Skin of body (tissue), 2 donors: Measurements from ENCODE around the gene TCP11X2. TPM values are rescaled to one million over a fixed set of nuclear protein-coding genes. Genes with fewer than 3 reads are reported as not detected.
"Not testable (repeated sequence)": the region's sequence is repeated elsewhere in the genome, so short reads cannot be mapped to it uniquely, and the experiment has no call there.

Experiments
- DNase-seq: peaks from one replicate; lab custom pipeline; 2025; lab: John Stamatoyannopoulos, UW
- total RNA-seq: library from RNA; depleted of rRNA; stranded (reverse); fragments of >200 nt; gene quantifications from one replicate; pipeline ENCODE4 v1.2.3, GENCODE V29; 2014

The TCP11X2 gene
- not detected for total RNA-seq

DNA sequence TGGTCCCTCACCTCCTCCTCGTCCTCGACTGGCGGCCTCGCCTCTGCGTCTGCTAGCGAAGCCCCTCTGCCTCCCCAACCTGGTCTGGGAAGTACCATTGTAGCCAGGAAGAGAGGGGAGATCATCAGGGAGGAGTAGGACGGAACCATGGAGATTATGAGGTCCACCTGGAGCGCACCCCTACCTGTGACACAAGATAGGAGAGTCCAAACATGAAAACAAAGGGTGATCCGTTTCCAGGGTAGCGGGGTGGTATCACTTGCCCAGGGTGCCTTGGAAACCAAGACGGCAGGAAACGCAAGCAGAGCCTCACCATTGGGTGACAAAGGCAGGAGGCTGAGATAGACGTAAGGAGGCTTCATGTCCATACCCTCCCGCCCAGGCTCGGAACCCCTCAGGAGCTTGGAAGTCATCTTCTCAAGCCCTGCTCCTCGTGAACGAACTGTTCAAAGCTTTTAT lies at the start of gene TCP11X2:
Gene TCP11X2, minus strand, starts transcription at position 51 of the 459 bp plus-strand sequence.
- DNase-seq = not testable (repeated sequence)

DNA sequence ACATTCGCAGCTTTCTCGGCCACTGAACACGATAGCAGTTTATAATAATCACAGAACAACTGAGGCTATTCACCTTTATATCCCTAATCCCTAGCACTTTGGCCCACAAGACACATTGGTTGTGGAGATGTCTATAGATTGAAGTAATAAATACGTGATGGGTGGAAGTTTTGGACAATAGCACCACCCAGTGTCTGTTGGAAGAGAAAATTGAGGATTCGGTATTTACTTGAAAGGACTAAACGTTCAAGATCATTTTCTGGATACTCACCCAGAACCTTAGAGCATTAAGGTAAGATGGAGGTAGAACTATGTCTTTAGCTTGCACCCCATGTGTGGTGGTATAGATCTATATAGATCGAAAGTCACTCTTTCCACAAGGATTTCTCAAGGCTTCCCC lies 45.7 kb upstream of the TCP11X2 start:
- peak; percentile 1 for DNase-seq

DNA sequence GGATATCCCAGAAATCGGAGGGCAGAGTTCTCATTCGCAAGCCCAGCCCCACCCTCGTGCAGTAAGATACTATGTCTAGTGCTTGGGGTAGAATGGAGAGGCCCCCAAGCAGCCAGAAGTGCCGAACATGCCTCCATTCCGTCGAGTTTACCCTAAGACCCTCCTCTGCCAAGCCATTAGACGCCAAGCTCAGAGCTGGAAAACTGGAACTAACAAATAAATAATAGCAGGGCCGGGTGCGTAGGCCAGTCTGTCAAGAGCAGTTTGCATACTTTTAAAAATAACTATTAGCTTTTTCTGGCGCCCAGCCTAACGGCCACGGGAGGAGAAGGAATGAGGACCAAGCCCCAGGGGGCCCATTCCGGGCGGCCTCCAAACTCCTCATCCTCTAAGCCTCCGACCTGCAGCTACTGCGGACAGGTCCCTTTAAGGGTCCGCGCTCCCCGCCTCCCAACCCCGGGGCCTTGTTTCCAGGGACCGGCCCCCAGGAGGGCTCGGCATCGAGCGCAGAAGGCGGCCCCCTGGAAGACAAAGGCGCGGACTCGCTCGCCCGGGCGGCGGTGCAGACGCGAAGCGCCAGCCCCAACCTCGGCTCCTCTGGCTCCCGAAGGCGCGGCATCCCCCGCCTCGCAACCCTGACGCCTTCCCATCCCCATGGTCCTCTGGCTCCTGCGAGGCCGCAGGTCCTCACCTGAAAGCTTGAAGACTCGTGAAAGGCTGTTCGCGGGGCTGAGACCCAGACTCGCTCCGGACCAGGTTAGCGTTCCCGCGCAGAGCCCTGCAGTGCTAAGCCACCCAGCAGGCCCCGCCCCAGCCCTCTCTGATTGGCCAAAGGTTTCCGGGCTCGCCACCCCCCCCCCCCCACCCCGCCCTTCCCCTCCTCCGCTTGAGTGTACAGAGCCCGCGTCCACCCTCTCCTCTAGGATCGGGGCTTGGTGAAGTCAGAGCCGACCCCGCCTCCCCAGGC lies 44.6 kb upstream of the TCP11X2 start, which contains the start of gene TMSB15A:
Gene TMSB15A, minus strand, starts transcription at position 765 of the 967 bp plus-strand sequence.
- peak; percentile 58 for DNase-seq

DNA sequence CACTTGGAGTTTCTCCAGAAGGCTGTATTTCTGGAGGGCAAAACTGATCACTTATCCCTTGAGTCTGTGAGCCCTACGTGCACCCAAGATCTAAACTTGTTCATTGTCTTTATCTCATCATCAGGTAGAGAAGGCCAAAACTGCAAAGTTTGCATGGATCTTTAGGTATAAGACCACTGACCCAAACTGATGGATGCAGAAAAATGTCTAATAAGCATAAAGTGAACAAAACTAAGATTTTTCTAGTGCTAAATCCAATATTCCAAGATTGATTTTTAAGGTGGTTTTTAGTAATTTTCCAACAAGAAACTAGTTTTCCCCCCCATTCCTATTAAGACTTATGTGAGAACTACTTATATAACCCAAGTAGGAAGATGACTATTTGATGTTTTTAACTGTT lies 42.9 kb upstream of the TCP11X2 start:
- DNase-seq = no peak

DNA sequence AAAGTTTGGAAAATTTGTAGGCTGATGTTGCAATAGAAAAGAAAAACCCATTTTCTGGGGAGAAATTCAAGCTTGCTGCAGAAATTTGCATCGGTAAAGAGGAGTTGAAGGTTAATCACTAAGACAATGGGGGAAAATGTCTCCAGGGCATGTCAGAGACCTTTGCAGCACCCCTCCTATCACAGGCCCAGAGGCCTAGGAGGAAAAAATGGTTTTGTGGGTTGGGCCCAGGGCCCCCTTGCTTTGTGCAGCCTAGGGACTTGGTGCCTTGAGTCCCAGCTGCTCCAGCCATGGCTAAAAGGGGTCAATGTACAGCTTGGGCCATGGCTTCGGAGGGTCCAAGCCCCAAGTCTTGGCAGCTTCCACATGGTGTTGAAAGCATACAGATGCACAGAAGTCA lies 27.1 kb upstream of the TCP11X2 start:
- no peak for DNase-seq

GRCh38 chrX:102491766-102492165 lies 20.2 kb upstream of the TCP11X2 start:
- no peak for DNase-seq

- DNase-seq = not testable (repeated sequence)
These were observed 7.2 kb upstream of the TCP11X2 start for GRCh38 chrX:102478765-102479164.

DNA sequence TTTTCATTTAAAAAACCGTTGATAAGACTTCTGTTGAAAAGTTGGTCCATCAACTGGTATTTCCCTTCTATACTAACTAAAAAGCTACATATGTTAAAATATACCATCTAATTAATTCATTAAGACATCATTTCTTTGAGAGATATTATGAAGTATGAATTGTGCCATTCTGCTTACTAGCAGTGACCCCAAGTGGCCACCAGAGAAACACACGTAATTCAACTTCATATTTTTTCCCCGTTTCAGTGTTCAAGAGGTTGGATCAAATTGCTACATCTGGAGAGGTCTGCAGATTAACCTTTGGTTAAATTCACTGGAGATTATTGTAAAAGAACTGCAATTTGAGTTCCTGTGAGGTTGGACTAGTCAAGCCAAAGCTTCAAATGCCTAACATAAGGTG lies 1.4 kb downstream of the TCP11X2 start:
- DNase-seq = not testable (repeated sequence)

GRCh38 chrX:102458615-102459014 lies 13.0 kb downstream of the TCP11X2 start:
- DNase-seq = not testable (repeated sequence)

DNA sequence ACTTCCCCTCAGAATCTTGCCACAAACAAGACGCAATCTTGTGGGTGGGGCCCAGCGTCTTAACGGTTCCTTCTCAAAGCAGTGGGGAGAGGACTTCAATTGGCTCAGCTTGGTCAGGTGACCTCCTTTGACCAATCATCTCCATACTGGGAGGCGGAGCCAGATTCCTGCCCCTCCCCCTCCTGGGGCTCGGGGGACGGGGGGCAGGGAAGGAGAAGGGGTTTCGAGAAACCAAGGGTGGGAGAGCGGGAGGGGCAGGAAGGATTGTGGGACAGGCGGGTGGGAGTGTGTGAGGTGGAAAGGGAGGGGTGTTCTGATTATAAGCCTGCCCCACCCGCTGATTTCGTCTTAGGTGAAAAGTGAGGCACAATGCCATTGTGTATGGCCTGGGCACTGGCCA lies 31.7 kb downstream of the TCP11X2 start, which contains the start of gene NXF2B:
Gene NXF2B, minus strand, starts transcription at position 101 of the 400 bp plus-strand sequence. CDS start 59,972 bp downstream, outside the sequence.
- DNase-seq = not testable (repeated sequence)

GRCh38 chrX:102414493-102414892 lies 57.1 kb downstream of the TCP11X2 start:
- not testable (repeated sequence) for DNase-seq

Other genes starting within 250 kb of the TCP11X2 start
- not detected for gene NXF2, start 224.6 kb downstream of the TCP11X2 start, total RNA-seq
- gene NXF2B, start 31.8 kb downstream of the TCP11X2 start, total RNA-seq = not detected
- 9.3 TPM for gene TMSB15A, start 44.9 kb upstream of the TCP11X2 start, total RNA-seq
- gene ARMCX5, start 127.7 kb upstream of the TCP11X2 start, total RNA-seq = 21.6 TPM
- 12.4 TPM for gene GPRASP1, start 179.7 kb upstream of the TCP11X2 start, total RNA-seq
- 24.9 TPM for gene GPRASP2, start 240.6 kb upstream of the TCP11X2 start, total RNA-seq
- 8.4 TPM for gene GPRASP3, start 248.9 kb upstream of the TCP11X2 start, total RNA-seq